Astrocyte (in vitro differentiated cells and primary cell): Measurements from ENCODE around the gene ARPP19.

Experiments
- EZH2 ChIP-seq: IDR thresholded peaks from 2 replicates; pipeline ENCODE4 v1.6.1; 2012; ENCODE audit warnings: mild to moderate bottlenecking, low read length, inconsistent platforms; ENCODE audit not compliant: insufficient read depth
- TF ChIP-seq, protein P1 (sequence below): IDR thresholded peaks from 2 replicates; pipeline ENCODE4 v1.5.1; 2011; ENCODE audit warnings: low read depth, mild to moderate bottlenecking, inconsistent platforms, low read length, moderate library complexity; ENCODE audit not compliant: insufficient read depth

GRCh38 chr15:52521682-52522081, 47.1 kb downstream of the ARPP19 start:
- TF ChIP-seq, protein P1, sequence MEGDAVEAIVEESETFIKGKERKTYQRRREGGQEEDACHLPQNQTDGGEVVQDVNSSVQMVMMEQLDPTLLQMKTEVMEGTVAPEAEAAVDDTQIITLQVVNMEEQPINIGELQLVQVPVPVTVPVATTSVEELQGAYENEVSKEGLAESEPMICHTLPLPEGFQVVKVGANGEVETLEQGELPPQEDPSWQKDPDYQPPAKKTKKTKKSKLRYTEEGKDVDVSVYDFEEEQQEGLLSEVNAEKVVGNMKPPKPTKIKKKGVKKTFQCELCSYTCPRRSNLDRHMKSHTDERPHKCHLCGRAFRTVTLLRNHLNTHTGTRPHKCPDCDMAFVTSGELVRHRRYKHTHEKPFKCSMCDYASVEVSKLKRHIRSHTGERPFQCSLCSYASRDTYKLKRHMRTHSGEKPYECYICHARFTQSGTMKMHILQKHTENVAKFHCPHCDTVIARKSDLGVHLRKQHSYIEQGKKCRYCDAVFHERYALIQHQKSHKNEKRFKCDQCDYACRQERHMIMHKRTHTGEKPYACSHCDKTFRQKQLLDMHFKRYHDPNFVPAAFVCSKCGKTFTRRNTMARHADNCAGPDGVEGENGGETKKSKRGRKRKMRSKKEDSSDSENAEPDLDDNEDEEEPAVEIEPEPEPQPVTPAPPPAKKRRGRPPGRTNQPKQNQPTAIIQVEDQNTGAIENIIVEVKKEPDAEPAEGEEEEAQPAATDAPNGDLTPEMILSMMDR, result no peak
- TF ChIP-seq EZH2, result no peak
